ENCODE data around the gene SPI1. TPM values are rescaled to one million over a fixed set of nuclear protein-coding genes. Genes with fewer than 3 reads are reported as not detected.

The SPI1 gene
- total RNA-seq, 2 experiments from 2014 or later, result not detected

- Mint-ChIP-seq H3K27ac (no peak overlapping the region), H3K27me3 (ENCODE audit: low read depth) (no peaks in the 10 kb centered on the region), H3K9me3 (peaks cover 6% of the 10 kb centered on the region), H3K36me3 (ENCODE audit: low read depth) (peaks cover 46% of the 10 kb centered on the region), H3K4me1 (ENCODE audit: low read depth) (peaks cover 11% of the 10 kb centered on the region), H3K4me3 (no peak overlapping the region)
- no peak for DNase-seq
- CTCF ChIA-PET, result interaction anchor here (0.6 kb wide), 2 partner anchors 91 to 261 kb away, joined by 3 to 5 read pairs; no protein-coding TSS in a partner anchor
- intact Hi-C loops (cut with micrococcal nuclease), result no loop called here
Observed at GRCh38 chr11:47305734-47306483, 72.4 kb downstream of the SPI1 start.

Small RNA genes within 50 kb of the gene (microRNA-seq; reads per million reads assigned to microRNA genes)
- gene MIR4487 (ENCODE audit: borderline microRNAs expressed, borderline replicate concordance), result not detected

Other genes starting within 250 kb of the SPI1 start
- 10 to 100 TPM; 75.1 to 78.7 TPM for gene ARFGAP2, start 201.7 kb downstream of the SPI1 start, total RNA-seq
- 1 to 10 TPM; 6.5 to 7.2 TPM for gene PACSIN3, start 192.1 kb downstream of the SPI1 start, total RNA-seq
- 100 to 1,000 TPM; 273 to 282 TPM for gene DDB2, start 163.6 kb downstream of the SPI1 start, total RNA-seq
- 1 to 10 TPM; 8.0 to 9.3 TPM for gene ACP2, start 129.7 kb downstream of the SPI1 start, total RNA-seq
- 10 to 100 TPM; 10.4 to 11.3 TPM for gene NR1H3, start 120.6 kb downstream of the SPI1 start, total RNA-seq
- gene MADD, start 108.4 kb downstream of the SPI1 start, total RNA-seq, result 10 to 100 TPM; 49.9 to 52.2 TPM
- not detected for gene MYBPC3, start 25.8 kb downstream of the SPI1 start, total RNA-seq
- 1 to 10 TPM; 9.2 TPM for gene SLC39A13, start 30.0 kb upstream of the SPI1 start, total RNA-seq
- 100 to 1,000 TPM; 127 to 129 TPM for gene PSMC3, start 47.9 kb upstream of the SPI1 start, total RNA-seq
- gene RAPSN, start 70.6 kb upstream of the SPI1 start, total RNA-seq, result not detected
- 100 to 1,000 TPM; 104 to 105 TPM for gene CELF1, start 174.6 kb upstream of the SPI1 start, total RNA-seq
- gene PTPMT1, start 187.1 kb upstream of the SPI1 start, total RNA-seq, result 10 to 100 TPM; 46.9 to 49.2 TPM
- 10 to 100 TPM; 13.8 to 15.4 TPM for gene KBTBD4, start 200.4 kb upstream of the SPI1 start, total RNA-seq
- 100 to 1,000 TPM; 123 to 124 TPM for gene NDUFS3, start 200.5 kb upstream of the SPI1 start, total RNA-seq
- gene FAM180B, start 208.1 kb upstream of the SPI1 start, total RNA-seq, result not detected
- not detected for gene C1QTNF4, start 215.9 kb upstream of the SPI1 start, total RNA-seq